ENCODE results near the gene TGM5.

Gene TGM5

GRCh38 chr15:43221422-43221821 lies 45.3 kb downstream of the TGM5 start:
- H3K4me1 ChIP-seq (ENCODE audit: control insufficient read depth, insufficient read depth, low read length): no peaks in the 10 kb centered on the region
- H3K9me3 ChIP-seq (replicated peaks; ENCODE audit: low read length): no peaks in the 10 kb centered on the region
- H3K36me3 ChIP-seq (ENCODE audit: insufficient read depth, low read length): no peaks in the 10 kb centered on the region
- H3K4me3 ChIP-seq (ENCODE audit: low read length): no peak overlapping the region
- no peak overlapping the region for H3K4me2 ChIP-seq (ENCODE audit: low read length)
- H3K9ac ChIP-seq (ENCODE audit: low read depth, low read length): no peak overlapping the region
- peaks cover 56% of the 10 kb centered on the region for H3K27me3 ChIP-seq (ENCODE audit: control insufficient read depth, insufficient read depth, low read length)

DNA sequence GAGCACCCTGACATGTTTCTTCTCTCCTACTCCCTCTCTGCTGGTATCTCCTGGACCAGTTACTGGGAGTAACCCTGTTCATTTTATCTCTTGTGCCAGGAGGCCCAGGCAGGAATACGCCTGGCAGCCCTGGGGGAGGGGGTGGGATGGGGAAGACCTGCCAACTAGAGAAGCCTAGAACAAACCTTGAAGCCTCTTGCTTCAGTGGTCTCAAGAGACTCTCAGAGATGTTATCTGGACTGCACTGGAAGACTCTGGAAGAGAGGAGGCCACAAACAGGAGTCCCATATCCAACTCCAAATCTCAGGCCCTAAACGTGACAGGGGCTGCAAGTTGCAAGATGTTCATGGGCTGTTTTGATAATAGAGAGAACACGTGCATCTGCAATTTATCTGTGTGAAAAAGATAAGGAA lies 45.7 kb downstream of the TGM5 start, which contains the start of gene EPB42:
Gene EPB42 (minus strand): TSS at position 28 of the 413 bp plus-strand sequence. CDS start 193 bp downstream, outside the sequence.
- Histone ChIP-seq H3K9me3 (replicated peaks; ENCODE audit: low read length) (no peaks in the 10 kb centered on the region), H3K27me3 (ENCODE audit: control insufficient read depth, insufficient read depth, low read length) (peaks cover 59% of the 10 kb centered on the region), H3K36me3 (ENCODE audit: insufficient read depth, low read length) (no peaks in the 10 kb centered on the region), H3K4me2 (ENCODE audit: low read length) (no peak within 1 kb of the TSS), H3K9ac (ENCODE audit: low read depth, low read length) (no peak within 1 kb of the TSS), H3K4me1 (ENCODE audit: control insufficient read depth, insufficient read depth, low read length) (no peaks in the 10 kb centered on the region), H3K4me3 (ENCODE audit: low read length) (no peak within 1 kb of the TSS)

DNA sequence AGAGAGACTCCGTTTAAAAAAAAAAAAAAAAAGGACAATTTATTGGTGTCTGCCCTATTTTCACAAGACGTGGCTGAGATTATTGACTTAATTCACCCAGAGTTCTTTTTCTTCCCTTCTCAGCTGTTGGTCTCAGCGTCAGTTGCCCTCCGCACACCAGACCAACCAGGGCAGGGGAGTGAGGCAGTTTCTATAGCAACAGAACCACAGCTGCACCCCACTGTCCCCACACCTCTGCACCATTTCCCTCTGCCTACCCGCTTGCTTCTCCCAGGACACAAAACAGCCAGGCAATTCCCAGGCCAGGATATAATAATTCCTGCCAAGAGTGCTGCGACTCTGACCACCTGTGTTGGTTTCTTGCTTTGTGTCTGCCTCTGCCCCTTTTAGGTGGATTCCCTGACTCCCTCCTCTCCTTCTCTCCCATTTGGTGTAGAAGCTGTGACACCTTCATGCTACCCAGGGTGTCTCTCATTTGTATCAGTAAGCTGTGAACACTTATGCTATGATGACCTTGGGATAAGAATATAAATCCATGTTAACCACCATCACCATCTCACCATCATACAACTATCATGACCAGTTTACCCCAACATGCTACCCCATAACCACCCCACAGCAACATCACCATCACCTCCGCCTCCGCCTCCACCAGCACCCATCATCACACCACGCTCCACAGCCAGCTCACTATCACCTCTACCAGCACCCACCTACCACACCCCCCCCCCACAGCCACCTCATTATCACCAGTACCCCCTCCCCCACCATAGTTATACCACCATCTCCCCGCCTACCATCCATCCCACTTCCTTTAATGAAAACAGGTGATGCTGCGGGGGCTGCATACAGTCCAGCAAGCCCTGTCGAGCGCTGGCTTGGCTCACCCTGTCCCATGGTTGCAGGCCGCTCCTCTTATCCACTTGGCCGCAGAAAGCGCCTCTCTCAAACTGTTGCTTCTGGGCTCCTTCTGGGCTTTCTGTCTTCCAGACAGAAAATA lies 46.5 kb downstream of the TGM5 start:
- no peak overlapping the region for H3K4me2 ChIP-seq (ENCODE audit: low read length)
- H3K9me3 ChIP-seq (replicated peaks; ENCODE audit: low read length): no peaks in the 10 kb centered on the region
- no peak overlapping the region for H3K4me3 ChIP-seq (ENCODE audit: low read length)
- H3K9ac ChIP-seq (ENCODE audit: low read depth, low read length): no peak overlapping the region
- H3K4me1 ChIP-seq (ENCODE audit: control insufficient read depth, insufficient read depth, low read length): no peaks in the 10 kb centered on the region
- H3K36me3 ChIP-seq (ENCODE audit: insufficient read depth, low read length): no peaks in the 10 kb centered on the region
- peaks cover 59% of the 10 kb centered on the region for H3K27me3 ChIP-seq (ENCODE audit: control insufficient read depth, insufficient read depth, low read length)

DNA sequence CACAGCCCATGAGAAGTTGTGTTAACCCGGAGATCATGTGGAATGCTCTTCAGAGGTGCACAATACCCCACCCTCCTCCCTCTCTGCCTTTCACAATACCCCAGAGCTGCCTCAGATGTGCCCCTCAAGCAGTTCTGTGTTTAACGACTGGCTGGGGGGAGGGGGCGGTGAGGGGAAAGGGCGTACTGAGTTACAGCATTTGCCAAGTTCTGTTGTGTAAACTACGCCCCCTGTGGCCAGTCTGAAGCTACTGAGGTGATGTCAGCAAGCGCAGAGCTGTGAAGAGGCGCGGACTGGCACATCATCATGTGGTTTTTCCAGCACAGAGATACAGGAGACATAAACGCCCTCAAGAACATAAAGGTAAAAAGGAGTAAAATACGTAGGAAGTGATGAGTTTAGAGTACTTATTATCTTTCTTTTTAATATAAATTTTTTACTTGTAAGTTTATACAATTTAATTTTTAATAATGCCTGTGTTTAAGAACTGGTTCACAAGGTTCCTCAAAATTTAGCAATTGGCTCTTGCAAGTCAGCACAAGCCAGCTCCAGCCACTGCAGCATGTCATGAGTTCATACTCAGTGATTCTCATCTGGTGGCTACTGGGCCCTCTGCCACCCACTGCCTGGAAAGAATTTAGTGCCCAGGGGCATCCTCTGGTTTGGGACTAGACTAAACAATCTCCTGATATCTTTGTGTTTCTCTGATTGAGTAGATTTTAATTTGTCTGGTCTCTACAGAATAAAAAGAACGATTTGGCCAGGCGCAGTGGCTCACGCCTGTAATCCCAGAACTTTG lies 47.6 kb downstream of the TGM5 start:
- Histone ChIP-seq H3K9ac (ENCODE audit: low read depth, low read length) (no peak overlapping the region), H3K4me3 (ENCODE audit: low read length) (no peak overlapping the region), H3K9me3 (replicated peaks; ENCODE audit: low read length) (no peaks in the 10 kb centered on the region), H3K27me3 (ENCODE audit: control insufficient read depth, insufficient read depth, low read length) (peaks cover 60% of the 10 kb centered on the region), H3K4me2 (ENCODE audit: low read length) (no peak overlapping the region), H3K36me3 (ENCODE audit: insufficient read depth, low read length) (no peaks in the 10 kb centered on the region), H3K4me1 (ENCODE audit: control insufficient read depth, insufficient read depth, low read length) (no peaks in the 10 kb centered on the region)

DNA sequence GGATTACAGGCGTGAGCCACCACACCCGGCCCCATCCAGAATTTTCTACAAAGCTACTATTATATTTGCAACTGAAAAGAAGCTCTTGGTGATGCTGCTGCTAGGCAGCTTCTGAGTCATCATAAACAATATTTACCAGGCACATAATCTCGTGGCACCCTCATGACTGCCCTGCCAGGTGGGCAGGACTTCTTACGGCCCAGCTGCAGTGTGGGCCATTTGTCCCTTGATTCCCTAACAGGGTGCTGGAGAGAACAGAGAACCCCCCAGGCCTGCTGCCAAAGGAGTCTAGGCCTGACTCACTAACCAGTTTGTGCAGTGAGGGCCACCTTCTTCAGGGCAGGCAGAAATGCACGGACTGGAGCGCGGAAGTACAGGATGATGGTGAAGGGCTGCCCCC lies 50.8 kb downstream of the TGM5 start:
- no peaks in the 10 kb centered on the region for H3K36me3 ChIP-seq (ENCODE audit: insufficient read depth, low read length)
- H3K4me3 ChIP-seq (ENCODE audit: low read length): no peak overlapping the region
- no peaks in the 10 kb centered on the region for H3K9me3 ChIP-seq (replicated peaks; ENCODE audit: low read length)
- peaks cover 64% of the 10 kb centered on the region for H3K27me3 ChIP-seq (ENCODE audit: control insufficient read depth, insufficient read depth, low read length)
- no peak overlapping the region for H3K9ac ChIP-seq (ENCODE audit: low read depth, low read length)
- no peaks in the 10 kb centered on the region for H3K4me1 ChIP-seq (ENCODE audit: control insufficient read depth, insufficient read depth, low read length)
- H3K4me2 ChIP-seq (ENCODE audit: low read length): no peak overlapping the region

- peaks cover 67% of the 10 kb centered on the region for H3K27me3 ChIP-seq (ENCODE audit: control insufficient read depth, insufficient read depth, low read length)
- no peak overlapping the region for H3K9ac ChIP-seq (ENCODE audit: low read depth, low read length)
- H3K4me1 ChIP-seq (ENCODE audit: control insufficient read depth, insufficient read depth, low read length): no peaks in the 10 kb centered on the region
- H3K4me3 ChIP-seq (ENCODE audit: low read length): no peak overlapping the region
- no peak overlapping the region for H3K4me2 ChIP-seq (ENCODE audit: low read length)
- no peaks in the 10 kb centered on the region for H3K9me3 ChIP-seq (replicated peaks; ENCODE audit: low read length)
- H3K36me3 ChIP-seq (ENCODE audit: insufficient read depth, low read length): no peaks in the 10 kb centered on the region
Observed at GRCh38 chr15:43214592-43215295, 52.0 kb downstream of the TGM5 start.

- H3K36me3 ChIP-seq (ENCODE audit: insufficient read depth, low read length): no peaks in the 10 kb centered on the region
- H3K4me2 ChIP-seq (ENCODE audit: low read length): no peak overlapping the region
- no peak overlapping the region for H3K4me3 ChIP-seq (ENCODE audit: low read length)
- no peak overlapping the region for H3K9ac ChIP-seq (ENCODE audit: low read depth, low read length)
- H3K4me1 ChIP-seq (ENCODE audit: control insufficient read depth, insufficient read depth, low read length): no peaks in the 10 kb centered on the region
- peaks cover 73% of the 10 kb centered on the region for H3K27me3 ChIP-seq (ENCODE audit: control insufficient read depth, insufficient read depth, low read length)
- no peaks in the 10 kb centered on the region for H3K9me3 ChIP-seq (replicated peaks; ENCODE audit: low read length)
Observed at GRCh38 chr15:43214169-43214568, 52.6 kb downstream of the TGM5 start.

- no peak overlapping the region for H3K9ac ChIP-seq (ENCODE audit: low read depth, low read length)
- peaks cover 76% of the 10 kb centered on the region for H3K27me3 ChIP-seq (ENCODE audit: control insufficient read depth, insufficient read depth, low read length)
- no peak overlapping the region for H3K4me3 ChIP-seq (ENCODE audit: low read length)
- H3K36me3 ChIP-seq (ENCODE audit: insufficient read depth, low read length): no peaks in the 10 kb centered on the region
- no peak overlapping the region for H3K4me2 ChIP-seq (ENCODE audit: low read length)
- H3K4me1 ChIP-seq (ENCODE audit: control insufficient read depth, insufficient read depth, low read length): no peaks in the 10 kb centered on the region
- H3K9me3 ChIP-seq (replicated peaks; ENCODE audit: low read length): no peaks in the 10 kb centered on the region
Observed at GRCh38 chr15:43213466-43213865, 53.3 kb downstream of the TGM5 start.

DNA sequence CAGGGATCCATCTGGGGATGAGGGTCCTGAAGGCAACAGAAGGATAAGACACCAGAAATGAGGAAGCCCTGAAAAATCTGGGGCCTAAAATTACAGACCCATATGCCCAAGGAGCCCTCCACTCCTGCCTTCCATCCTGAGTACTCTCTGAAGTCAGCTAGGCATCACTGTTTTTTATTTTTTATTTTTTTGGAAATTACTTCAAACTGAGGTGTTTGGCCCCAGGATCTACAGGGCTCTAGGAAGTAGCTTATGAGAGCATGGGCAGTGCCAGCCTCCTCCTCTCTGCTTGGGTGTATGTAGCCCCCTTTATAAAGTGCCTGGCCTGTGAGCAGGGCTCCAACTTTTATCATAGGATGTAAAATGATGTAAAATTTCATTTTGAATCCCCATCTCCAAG lies 53.8 kb downstream of the TGM5 start:
- Histone ChIP-seq H3K9me3 (replicated peaks; ENCODE audit: low read length) (no peaks in the 10 kb centered on the region), H3K4me3 (ENCODE audit: low read length) (no peak overlapping the region), H3K9ac (ENCODE audit: low read depth, low read length) (no peak overlapping the region), H3K36me3 (ENCODE audit: insufficient read depth, low read length) (no peaks in the 10 kb centered on the region), H3K4me2 (ENCODE audit: low read length) (no peak overlapping the region), H3K27me3 (ENCODE audit: control insufficient read depth, insufficient read depth, low read length) (peaks cover 76% of the 10 kb centered on the region), H3K4me1 (ENCODE audit: control insufficient read depth, insufficient read depth, low read length) (no peaks in the 10 kb centered on the region)

DNA sequence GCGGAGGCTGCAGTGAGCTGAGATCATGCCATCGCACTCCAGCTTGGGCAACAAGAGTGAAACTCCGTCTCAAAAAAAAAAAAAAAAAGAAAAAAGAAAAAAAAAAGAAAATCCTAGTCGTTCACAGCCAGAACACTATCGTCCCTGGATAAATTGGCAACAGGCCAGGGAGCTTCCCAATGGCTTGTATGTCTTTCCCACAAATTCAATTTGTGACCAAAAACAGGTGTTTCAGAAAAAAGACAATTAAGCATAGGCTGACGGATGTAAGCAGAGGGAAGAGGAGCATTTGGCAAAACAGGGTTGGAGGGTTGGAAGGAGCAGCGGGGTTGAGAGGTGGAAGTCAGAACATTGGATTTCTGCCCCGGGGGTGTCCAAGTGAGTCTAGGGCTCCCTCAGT lies 54.4 kb downstream of the TGM5 start:
- Histone ChIP-seq H3K9ac (ENCODE audit: low read depth, low read length) (no peak overlapping the region), H3K27me3 (ENCODE audit: control insufficient read depth, insufficient read depth, low read length) (peaks cover 76% of the 10 kb centered on the region), H3K4me3 (ENCODE audit: low read length) (no peak overlapping the region), H3K4me2 (ENCODE audit: low read length) (no peak overlapping the region), H3K36me3 (ENCODE audit: insufficient read depth, low read length) (no peaks in the 10 kb centered on the region), H3K9me3 (replicated peaks; ENCODE audit: low read length) (no peaks in the 10 kb centered on the region), H3K4me1 (ENCODE audit: control insufficient read depth, insufficient read depth, low read length) (no peaks in the 10 kb centered on the region)

GRCh38 chr15:43211224-43211735 lies 55.4 kb downstream of the TGM5 start:
- no peak overlapping the region for H3K9ac ChIP-seq (ENCODE audit: low read depth, low read length)

More at GRCh38 chr15:43211224-43211735, 55.4 kb downstream of the TGM5 start:
- Histone ChIP-seq H3K4me3 (ENCODE audit: low read length) (no peak overlapping the region), H3K4me1 (ENCODE audit: control insufficient read depth, insufficient read depth, low read length) (no peaks in the 10 kb centered on the region), H3K9me3 (replicated peaks; ENCODE audit: low read length) (no peaks in the 10 kb centered on the region), H3K4me2 (ENCODE audit: low read length) (no peak overlapping the region), H3K36me3 (ENCODE audit: insufficient read depth, low read length) (no peaks in the 10 kb centered on the region), H3K27me3 (ENCODE audit: control insufficient read depth, insufficient read depth, low read length) (peaks cover 77% of the 10 kb centered on the region)

Measured in skeletal muscle satellite cell (primary cell).